HG03066 (cell line): ENCODE measurements around the gene TEX38.
"Not testable (repeated sequence)": the region's sequence is repeated elsewhere in the genome, so short reads cannot be mapped to it uniquely, and the experiment has no call there.

Experiments used
- ATAC-seq: cut with Tn5 transposase; IDR thresholded peaks from one replicate; pipeline ENCODE4 v1.9.1; 2021; ENCODE audit warnings: low read depth; ENCODE audit not compliant: unreplicated experiment

TEX38 gene

GRCh38 chr1:46687093-46687659, 15.5 kb downstream of the TEX38 start:
- ATAC-seq = no peak

- ATAC-seq = no peak
Observed at GRCh38 chr1:46687921-46688509, 16.4 kb downstream of the TEX38 start.

GRCh38 chr1:46689356-46689755, 17.7 kb downstream of the TEX38 start:
- ATAC-seq = no peak

GRCh38 chr1:46689897-46690296, 18.2 kb downstream of the TEX38 start:
- ATAC-seq = no peak

- ATAC-seq = no peak
Observed at GRCh38 chr1:46690931-46691421, 19.3 kb downstream of the TEX38 start.

- no peak for ATAC-seq
Observed at GRCh38 chr1:46691997-46692790, 20.5 kb downstream of the TEX38 start.

GRCh38 chr1:46692811-46693770, 21.4 kb downstream of the TEX38 start:
- ATAC-seq = no peak

- ATAC-seq = not testable (repeated sequence)
Observed at GRCh38 chr1:46694676-46695075, 23.0 kb downstream of the TEX38 start.

GRCh38 chr1:46697053-46697452, 25.4 kb downstream of the TEX38 start:
- ATAC-seq = no peak

GRCh38 chr1:46699666-46700065, 28.0 kb downstream of the TEX38 start:
- ATAC-seq = no peak

- ATAC-seq = no peak
Observed at GRCh38 chr1:46703927-46704641, 32.4 kb downstream of the TEX38 start.

- no peak for ATAC-seq
Observed at GRCh38 chr1:46705408-46705807, 33.8 kb downstream of the TEX38 start.

- ATAC-seq = no peak
Observed at GRCh38 chr1:46708121-46708520, 36.5 kb downstream of the TEX38 start.

- no peak for ATAC-seq
Observed at GRCh38 chr1:46714976-46715375, 43.3 kb downstream of the TEX38 start.

GRCh38 chr1:46717654-46718053, 46.0 kb downstream of the TEX38 start:
- ATAC-seq = no peak

GRCh38 chr1:46718340-46718726, 46.7 kb downstream of the TEX38 start:
- no peak for ATAC-seq

GRCh38 chr1:46718727-46719622, 47.3 kb downstream of the TEX38 start, which contains the start of gene EFCAB14:
Gene EFCAB14, minus strand, starts transcription at chr1:46719114. Its CDS starts 1,027 bp downstream, at chr1:46718087.
- ATAC-seq = peak; percentile 98

- ATAC-seq = no peak
Observed at GRCh38 chr1:46719689-46720088, 48.0 kb downstream of the TEX38 start.

GRCh38 chr1:46720319-46720718, 48.7 kb downstream of the TEX38 start:
- ATAC-seq = not testable (repeated sequence)
